Smooth muscle cell (in vitro differentiated cells): ENCODE measurements around the gene ARHGAP11A. TPM values are rescaled to one million over a fixed set of nuclear protein-coding genes. Genes with fewer than 3 reads are reported as not detected.

Source experiments
- DNase-seq: peaks from one replicate; lab custom pipeline; 2025; ENCODE audit not compliant: unreplicated experiment; lab: John Stamatoyannopoulos, UW
- H2AFZ ChIP-seq: fragments of 200-600 bp; sonication (generic); 2 replicates; pipeline ENCODE4 v1.6.0; 2016; ENCODE audit warnings: antibody characterized with exemption, low read depth, mild to moderate bottlenecking
- H3F3A ChIP-seq: fragments of 200-600 bp; sonication (generic); 2 replicates; pipeline ENCODE4 v1.6.0; 2017; ENCODE audit warnings: antibody characterized with exemption, low read depth
- H3K27ac ChIP-seq: fragments of 200-600 bp; sonication (generic); 2 replicates; pipeline ENCODE4 v1.5.1; 2016; ENCODE audit warnings: low read depth, mild to moderate bottlenecking
- H3K27me3 ChIP-seq: fragments of 200-600 bp; sonication (generic); 2 replicates; pipeline ENCODE4 v1.6.1; 2016; ENCODE audit warnings: low read depth, mild to moderate bottlenecking
- H3K36me3 ChIP-seq: fragments of 200-600 bp; sonication (generic); 2 replicates; pipeline ENCODE4 v1.5.1; 2016; ENCODE audit warnings: low read depth
- H3K4me1 ChIP-seq: fragments of 200-600 bp; sonication (generic); 2 replicates; pipeline ENCODE4 v1.5.1; 2016; ENCODE audit warnings: low read depth
- H3K4me2 ChIP-seq: fragments of 200-600 bp; sonication (generic); 2 replicates; pipeline ENCODE4 v1.6.0; 2016; ENCODE audit warnings: mild to moderate bottlenecking
- H3K4me3 ChIP-seq: fragments of 200-600 bp; sonication (generic); 2 replicates; pipeline ENCODE4 v1.5.1; 2016; ENCODE audit warnings: mild to moderate bottlenecking
- H3K79me2 ChIP-seq: fragments of 200-600 bp; sonication (generic); 2 replicates; pipeline ENCODE4 v1.6.0; 2016; ENCODE audit warnings: low read depth, mild to moderate bottlenecking
- H3K9ac ChIP-seq: fragments of 200-600 bp; sonication (generic); 2 replicates; pipeline ENCODE4 v1.6.0; 2016; ENCODE audit warnings: low read depth
- H3K9me3 ChIP-seq: fragments of 200-600 bp; sonication (generic); replicated peaks from 2 replicates; pipeline ENCODE4 v1.5.1; 2016; ENCODE audit warnings: low read depth
- H4K20me1 ChIP-seq: fragments of 200-600 bp; sonication (generic); 2 replicates; pipeline ENCODE4 v1.6.0; 2016; ENCODE audit warnings: low read depth
- CTCF ChIP-seq: fragments of 200-600 bp; sonication (generic); IDR thresholded peaks from 2 replicates; pipeline ENCODE4 v1.5.1; 2017; ENCODE audit warnings: borderline replicate concordance, mild to moderate bottlenecking, antibody characterized with exemption; ENCODE audit not compliant: insufficient read depth, poor library complexity, severe bottlenecking
- WGBS: methylation state at CpG from one replicate; pipeline ENCODE4 v1.1.7; 2016; ENCODE audit warnings: low lambda C conversion rate; 5-methylcytosine and 5-hydroxymethylcytosine counted together
- polyA plus RNA-seq: library from polyadenylated mRNA; unstranded; fragments of >200 nt; fragmentation: Nextera tagmentation; extraction: Ambion mirVana; gene quantifications from 2 replicates; pipeline ENCODE4 v1.2.1, GENCODE V29; 2016
- total RNA-seq: library from RNA; depleted of rRNA; stranded (reverse); fragments of >200 nt; gene quantifications from 2 replicates; pipeline ENCODE4 v1.2.3, GENCODE V29; 2014

The ARHGAP11A gene
- total and polyA plus RNA-seq, 2 experiments from 2014 or later = 7.8 to 9.1 TPM

DNA sequence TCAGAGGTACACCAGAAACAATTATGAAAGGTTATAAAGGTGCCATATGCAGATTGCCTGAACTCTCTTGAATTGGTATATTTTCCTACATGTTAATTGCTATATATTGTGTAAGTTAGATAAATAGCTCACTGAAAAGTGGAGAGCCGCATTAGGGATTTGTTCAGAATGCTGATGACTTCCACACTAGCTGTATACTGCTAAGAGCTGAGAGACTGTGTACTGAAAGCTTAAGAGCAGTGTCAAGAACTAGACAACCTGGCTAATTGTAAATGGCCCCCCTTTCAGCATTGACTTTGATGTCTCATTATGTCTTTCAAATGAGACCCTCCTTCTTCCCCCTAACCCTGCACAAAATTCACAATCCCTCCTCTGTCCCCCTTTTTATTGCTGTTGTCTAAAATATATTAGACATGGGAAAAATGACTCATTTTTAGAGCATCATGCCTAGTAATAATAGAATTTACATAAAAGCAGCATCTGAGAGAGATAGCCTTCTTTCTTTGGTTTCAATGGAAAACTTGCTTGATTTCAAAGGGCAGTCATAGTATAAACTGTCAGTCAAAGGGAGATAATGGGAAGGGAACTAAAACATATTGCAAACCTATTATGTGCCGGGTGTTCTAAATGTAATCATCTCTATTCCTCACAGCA, 67.8 kb downstream of the ARHGAP11A start:
- no peaks in the 10 kb centered on the region for H3K9me3 ChIP-seq
- H3K79me2 ChIP-seq = no peaks in the 10 kb centered on the region
- no peaks in the 10 kb centered on the region for H3K36me3 ChIP-seq
- no peaks in the 10 kb centered on the region for H3K27me3 ChIP-seq
- peak overlapping the region; percentile 93 for H3K27ac ChIP-seq
- no peak overlapping the region for H3K4me3 ChIP-seq
- no peaks in the 10 kb centered on the region for H4K20me1 ChIP-seq
- peak overlapping the region; percentile 37 for H3K9ac ChIP-seq
- H3K4me2 ChIP-seq = peak overlapping the region; percentile 42
- no peaks in the 10 kb centered on the region for H3K4me1 ChIP-seq
- no peak overlapping the region for H2AFZ ChIP-seq
- H3F3A ChIP-seq = peaks cover 14% of the 10 kb centered on the region
- DNase-seq = no peak
- WGBS = 64% methylated on average over 2 of the region's 2 CpGs
- no peak for TF ChIP-seq CTCF

DNA sequence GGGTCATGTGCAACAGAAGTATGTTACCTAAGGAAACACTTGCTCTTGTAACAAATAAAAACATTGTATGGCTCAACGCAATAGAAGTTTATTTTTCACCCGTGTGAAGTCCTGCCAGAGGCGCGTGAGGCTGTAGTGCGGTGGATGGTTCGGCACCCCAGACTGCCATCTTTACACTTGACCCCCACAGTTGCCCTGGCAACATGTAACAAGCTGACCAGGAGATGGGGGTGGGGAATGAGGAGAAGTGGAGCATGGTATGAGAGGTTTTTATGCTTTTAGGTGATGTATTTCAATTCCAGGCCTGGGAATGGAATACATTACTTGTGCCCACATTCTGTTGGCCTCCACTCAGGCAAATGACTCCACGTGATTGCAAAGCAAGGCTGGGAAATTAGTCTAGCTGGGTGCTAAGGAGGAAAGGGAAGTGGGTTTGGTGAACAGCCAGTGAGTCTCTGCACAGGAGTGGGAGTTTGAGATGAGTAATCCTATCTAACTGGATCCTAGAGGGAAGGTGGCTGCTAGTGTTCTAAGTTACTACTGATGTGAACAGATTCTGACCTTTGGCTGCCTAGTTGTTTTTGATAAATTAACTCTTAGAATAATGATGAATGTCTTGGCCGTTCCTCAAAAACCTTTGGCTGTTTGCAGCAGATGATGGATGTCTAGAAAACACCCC, 68.7 kb downstream of the ARHGAP11A start:
- H3K4me2 ChIP-seq = peak overlapping the region; percentile 42
- no peaks in the 10 kb centered on the region for H3K27me3 ChIP-seq
- DNase-seq = no peak

DNA sequence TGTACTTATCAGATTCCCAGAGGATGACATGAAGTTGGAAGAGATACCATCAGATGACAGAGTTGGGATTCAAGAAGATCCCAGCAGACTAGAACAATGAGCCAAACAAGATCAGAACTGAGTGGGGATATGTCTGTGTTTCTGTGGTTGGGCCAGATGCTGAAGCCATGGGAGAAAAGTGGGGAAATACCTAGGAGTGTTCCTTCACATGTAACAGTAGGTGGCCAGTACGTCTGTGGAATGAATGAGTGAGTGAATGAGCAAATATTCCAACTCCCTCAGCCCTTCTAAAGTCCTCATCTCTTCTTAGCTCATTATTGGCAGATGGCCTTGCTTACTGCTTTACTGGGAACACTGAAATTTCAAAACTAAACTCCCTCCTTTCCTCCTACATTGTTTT, 70.3 kb downstream of the ARHGAP11A start:
- Histone ChIP-seq H3K4me2 (peak overlapping the region; percentile 42), H4K20me1 (no peaks in the 10 kb centered on the region), H2AFZ (no peak overlapping the region), H3K36me3 (no peaks in the 10 kb centered on the region), H3K27ac (peak overlapping the region; percentile 93), H3K4me3 (no peak overlapping the region), H3K4me1 (no peaks in the 10 kb centered on the region), H3K27me3 (no peaks in the 10 kb centered on the region), H3K79me2 (no peaks in the 10 kb centered on the region), H3F3A (peaks cover 18% of the 10 kb centered on the region), H3K9ac (peak overlapping the region; percentile 40), H3K9me3 (no peaks in the 10 kb centered on the region)
- no peak for DNase-seq
- 65% methylated on average over 1 of the region's 1 CpG for WGBS
- no peak for TF ChIP-seq CTCF

More for the DNA sequence above, 68.7 kb downstream of the ARHGAP11A start:
- TF ChIP-seq CTCF = no peak
- Histone ChIP-seq H3K36me3 (no peaks in the 10 kb centered on the region), H3K4me1 (no peaks in the 10 kb centered on the region), H3K4me3 (no peak overlapping the region), H3K9me3 (no peaks in the 10 kb centered on the region), H3K27ac (peak overlapping the region; percentile 93), H3K79me2 (no peaks in the 10 kb centered on the region), H2AFZ (no peak overlapping the region), H3K9ac (peak overlapping the region; percentile 37), H3F3A (peaks cover 18% of the 10 kb centered on the region), H4K20me1 (no peaks in the 10 kb centered on the region)
- 86% methylated on average over 8 of the region's 8 CpGs for WGBS

GRCh38 chr15:32687556-32687955, 72.3 kb downstream of the ARHGAP11A start:
- no peaks in the 10 kb centered on the region for H3K27me3 ChIP-seq
- no peak for TF ChIP-seq CTCF
- H3K4me1 ChIP-seq = no peaks in the 10 kb centered on the region
- H3K27ac ChIP-seq = peak overlapping the region; percentile 93
- H3F3A ChIP-seq = peaks cover 18% of the 10 kb centered on the region
- peak overlapping the region; percentile 73 for H3K4me2 ChIP-seq
- no peaks in the 10 kb centered on the region for H4K20me1 ChIP-seq
- WGBS = 17% methylated on average over 5 of the region's 5 CpGs
- no peak overlapping the region for H2AFZ ChIP-seq
- H3K36me3 ChIP-seq = no peaks in the 10 kb centered on the region
- no peaks in the 10 kb centered on the region for H3K9me3 ChIP-seq
- peak overlapping the region; percentile 70 for H3K9ac ChIP-seq
- no peaks in the 10 kb centered on the region for H3K79me2 ChIP-seq
- no peak for DNase-seq
- H3K4me3 ChIP-seq = no peak overlapping the region
